HG02610 (cell line): ENCODE results near the gene UBE2F.
"Not testable (repeated sequence)": the region's sequence is repeated elsewhere in the genome, so short reads cannot be mapped to it uniquely, and the experiment has no call there.

Source experiments
- ATAC-seq: cut with Tn5 transposase; IDR thresholded peaks from one replicate; pipeline ENCODE4 v1.9.1; 2021; ENCODE audit warnings: mild to moderate bottlenecking, moderate library complexity; ENCODE audit not compliant: unreplicated experiment

The UBE2F gene

GRCh38 chr2:238042090-238042489 lies 75.3 kb downstream of the UBE2F start:
- ATAC-seq: no peak

GRCh38 chr2:238042849-238043584 lies 76.2 kb downstream of the UBE2F start:
- ATAC-seq: no peak

GRCh38 chr2:238043851-238044250 lies 77.0 kb downstream of the UBE2F start:
- ATAC-seq: no peak

- no peak for ATAC-seq
Observed at GRCh38 chr2:238045575-238045974, 78.8 kb downstream of the UBE2F start.

GRCh38 chr2:238046725-238047270 lies 80.0 kb downstream of the UBE2F start:
- ATAC-seq: no peak

- no peak for ATAC-seq
Observed at GRCh38 chr2:238053191-238053776, 86.5 kb downstream of the UBE2F start.

- ATAC-seq: no peak
Observed at GRCh38 chr2:238055841-238056240, 89.0 kb downstream of the UBE2F start.

- not testable (repeated sequence) for ATAC-seq
Observed at GRCh38 chr2:238057696-238058575, 91.1 kb downstream of the UBE2F start.

- no peak for ATAC-seq
Observed at GRCh38 chr2:238059505-238059904, 92.7 kb downstream of the UBE2F start.

GRCh38 chr2:238060096-238060541 lies 93.3 kb downstream of the UBE2F start:
- ATAC-seq: no peak

GRCh38 chr2:238060542-238061314 lies 93.9 kb downstream of the UBE2F start, which contains the start of gene SCLY:
Gene SCLY (plus strand): TSS chr2:238061001. CDS start chr2:238061055, 54 bp downstream.
- peak; percentile 96 for ATAC-seq

- no peak for ATAC-seq
Observed at GRCh38 chr2:238061315-238062202, 94.7 kb downstream of the UBE2F start.

GRCh38 chr2:238063414-238064189 lies 96.8 kb downstream of the UBE2F start:
- no peak for ATAC-seq

- no peak for ATAC-seq
Observed at GRCh38 chr2:238064376-238064775, 97.6 kb downstream of the UBE2F start.

GRCh38 chr2:238065071-238065846 lies 98.4 kb downstream of the UBE2F start:
- ATAC-seq: no peak

- ATAC-seq: no peak
Observed at GRCh38 chr2:238066218-238066617, 99.4 kb downstream of the UBE2F start.

- not testable (repeated sequence) for ATAC-seq
Observed at GRCh38 chr2:238066718-238067117, 99.9 kb downstream of the UBE2F start.

GRCh38 chr2:238067939-238068338 lies 101.1 kb downstream of the UBE2F start:
- no peak for ATAC-seq
